GM21529 (cell line): ENCODE measurements around the gene MGST2.
A peak's percentile ranks its signal among the peaks of the same experiment; 100 is the strongest.

Experiments used
- ATAC-seq: cut with Tn5 transposase; IDR thresholded peaks from one replicate; pipeline ENCODE4 v1.9.1; 2021; ENCODE audit not compliant: unreplicated experiment

Gene MGST2

GRCh38 chr4:139643042-139643895 is 22.4 kb upstream of the MGST2 start:
- no peak for ATAC-seq

- no peak for ATAC-seq
Observed at GRCh38 chr4:139645458-139645857, 20.2 kb upstream of the MGST2 start.

DNA sequence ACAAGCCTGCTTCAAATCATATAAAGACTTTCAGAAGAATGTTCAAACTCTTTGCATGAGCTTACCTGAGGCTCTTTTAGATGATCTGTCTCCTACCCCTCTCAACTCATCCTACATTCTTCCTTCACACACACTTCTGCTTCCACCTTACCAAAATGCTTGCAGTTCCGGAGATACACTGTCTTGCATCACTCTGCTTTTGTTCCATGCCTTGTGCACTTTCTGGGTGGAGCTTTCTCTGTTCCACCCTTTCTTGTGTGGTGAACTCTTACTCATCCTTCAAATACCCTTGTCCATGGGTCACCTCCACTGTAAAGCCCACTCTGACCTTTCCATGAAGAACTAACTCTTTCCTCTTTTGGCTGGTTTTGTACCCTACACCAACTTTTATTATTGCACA is 18.4 kb upstream of the MGST2 start:
- ATAC-seq, result no peak

DNA sequence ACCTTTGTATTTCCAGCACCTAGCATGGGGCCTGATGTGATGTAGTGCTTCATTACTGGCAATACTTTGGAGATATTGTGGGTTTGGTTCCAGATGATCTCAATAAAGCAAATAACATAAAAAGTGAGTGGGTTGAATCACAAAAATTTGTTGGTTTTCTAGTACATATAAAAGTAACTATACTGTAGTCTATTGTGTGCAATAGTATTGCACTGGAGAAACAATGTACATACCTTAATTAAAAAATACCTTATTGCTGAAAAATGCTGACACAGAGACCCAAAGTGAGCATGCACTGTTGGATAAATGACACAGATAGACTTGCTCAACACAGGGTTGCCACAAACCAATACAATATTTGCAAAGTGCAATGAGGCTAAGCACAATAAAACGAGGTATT is 17.7 kb upstream of the MGST2 start:
- ATAC-seq, result no peak

GRCh38 chr4:139651282-139652194 is 14.1 kb upstream of the MGST2 start:
- ATAC-seq, result peak; percentile 88

GRCh38 chr4:139654516-139654915 is 11.1 kb upstream of the MGST2 start:
- ATAC-seq, result no peak

DNA sequence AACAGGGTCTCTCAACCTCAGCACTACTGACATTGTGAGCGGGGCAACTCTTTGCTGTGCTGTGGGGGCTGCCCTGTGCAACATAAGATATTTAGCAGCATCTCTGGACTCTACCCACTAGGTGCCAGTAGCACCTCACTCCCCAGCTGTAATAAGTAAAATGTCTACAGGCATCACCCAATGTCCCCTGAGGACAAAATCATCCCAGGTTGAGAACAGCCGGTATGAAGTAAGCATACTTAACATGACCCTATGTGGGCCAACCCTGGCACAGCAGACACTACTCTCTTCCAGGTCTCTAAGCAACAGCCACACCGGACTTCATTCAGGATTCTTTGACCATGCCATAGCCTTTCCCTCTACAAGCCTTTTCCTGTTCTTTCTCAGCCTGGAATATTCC is 10.5 kb upstream of the MGST2 start:
- ATAC-seq, result peak; percentile 43

- ATAC-seq, result peak; percentile 74
Observed at GRCh38 chr4:139656614-139657486, 8.8 kb upstream of the MGST2 start.

DNA sequence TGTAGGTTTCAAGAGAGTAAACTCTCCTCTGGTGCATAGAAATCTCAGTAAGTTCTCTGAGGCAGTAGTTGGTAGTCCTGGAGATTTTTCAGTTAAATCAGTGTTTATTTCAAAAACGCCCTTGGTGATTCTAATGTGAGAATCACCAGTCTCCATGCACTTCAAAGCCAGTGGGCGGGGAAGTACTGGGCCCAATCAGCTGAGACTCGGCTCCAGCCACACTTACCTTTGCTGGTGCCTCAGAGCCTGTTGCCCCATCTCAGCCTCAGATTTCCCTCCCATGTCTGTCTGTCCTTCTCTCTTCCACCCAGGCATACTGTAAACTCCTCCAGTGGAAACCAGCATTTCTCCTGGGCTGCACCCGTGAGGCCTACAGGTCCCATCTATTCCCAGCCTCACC is 7.4 kb upstream of the MGST2 start:
- ATAC-seq, result no peak

DNA sequence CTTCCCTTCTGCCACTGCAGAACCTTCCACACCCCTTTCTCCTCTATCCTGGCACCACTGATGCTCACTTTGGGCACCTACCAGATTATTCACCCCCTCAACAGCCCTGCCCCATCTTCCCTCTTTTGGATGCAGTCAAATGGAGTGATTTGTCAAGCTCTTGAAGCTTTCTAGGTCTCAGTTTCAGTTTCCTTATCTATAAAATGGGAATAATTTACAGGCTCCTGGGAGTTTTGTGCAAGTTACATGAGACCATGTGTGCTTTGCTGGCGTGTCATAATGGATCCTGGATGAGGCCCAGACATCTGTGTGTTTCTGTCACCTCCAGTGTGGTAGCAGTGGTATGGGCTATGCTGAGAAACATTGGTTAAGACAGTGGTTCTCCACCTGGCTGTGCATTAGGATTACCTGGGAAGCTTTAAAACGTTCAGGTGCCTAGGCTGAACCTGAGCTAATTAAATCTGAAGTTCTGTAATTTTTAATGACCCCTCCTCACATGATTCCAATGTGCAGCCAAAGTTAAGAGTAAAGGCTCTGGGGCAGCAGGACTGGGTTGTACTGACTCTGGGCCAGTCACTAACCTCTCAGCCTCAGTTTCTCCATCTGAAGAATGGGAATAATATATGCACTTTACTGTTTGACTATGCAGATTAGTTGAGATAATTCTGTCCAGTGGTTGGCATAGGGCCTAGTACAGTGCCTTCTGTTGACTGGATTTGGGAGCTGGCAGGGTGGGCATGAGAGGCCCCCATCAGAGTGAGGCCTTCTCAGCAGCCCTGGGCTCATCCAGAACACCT is 6.8 kb upstream of the MGST2 start:
- no peak for ATAC-seq

DNA sequence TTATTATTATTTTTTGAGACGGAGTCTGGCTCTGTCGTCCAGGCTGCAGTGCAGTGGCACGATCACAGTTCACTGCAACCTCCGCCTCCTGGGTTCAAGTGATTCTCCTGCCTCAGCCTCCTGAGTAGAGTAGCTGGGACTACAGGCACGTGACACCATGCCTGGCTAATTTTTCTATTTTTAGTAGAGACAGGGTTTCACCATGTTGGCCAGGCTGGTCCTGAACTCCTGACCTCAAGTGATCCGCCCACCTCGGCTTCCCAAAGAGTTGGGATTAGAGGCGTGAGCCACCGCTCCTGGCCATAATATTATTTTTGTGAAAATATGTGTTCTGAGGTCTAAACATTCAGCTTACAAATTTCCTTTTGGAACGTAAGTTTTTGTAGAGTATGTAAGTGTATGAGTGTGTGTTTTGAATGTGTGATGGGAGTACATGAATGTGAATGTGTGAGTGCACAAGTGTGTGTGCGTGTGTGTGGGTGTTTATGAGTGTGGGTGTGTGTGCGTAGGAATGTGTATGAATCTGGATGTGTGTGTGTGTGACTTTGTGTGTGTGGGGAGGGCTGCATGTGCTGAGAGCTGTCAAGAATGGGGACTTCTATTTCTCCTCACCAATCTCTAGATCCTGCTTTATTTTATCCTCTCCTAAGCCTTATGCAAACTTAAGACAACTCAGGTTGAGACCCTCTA is 5.7 kb upstream of the MGST2 start:
- no peak for ATAC-seq

- ATAC-seq, result no peak
Observed at GRCh38 chr4:139660568-139661043, 5.0 kb upstream of the MGST2 start.

- ATAC-seq, result no peak
Observed at GRCh38 chr4:139663561-139664138, 2.0 kb upstream of the MGST2 start.

GRCh38 chr4:139664442-139664841 is 1.2 kb upstream of the MGST2 start:
- no peak for ATAC-seq

DNA sequence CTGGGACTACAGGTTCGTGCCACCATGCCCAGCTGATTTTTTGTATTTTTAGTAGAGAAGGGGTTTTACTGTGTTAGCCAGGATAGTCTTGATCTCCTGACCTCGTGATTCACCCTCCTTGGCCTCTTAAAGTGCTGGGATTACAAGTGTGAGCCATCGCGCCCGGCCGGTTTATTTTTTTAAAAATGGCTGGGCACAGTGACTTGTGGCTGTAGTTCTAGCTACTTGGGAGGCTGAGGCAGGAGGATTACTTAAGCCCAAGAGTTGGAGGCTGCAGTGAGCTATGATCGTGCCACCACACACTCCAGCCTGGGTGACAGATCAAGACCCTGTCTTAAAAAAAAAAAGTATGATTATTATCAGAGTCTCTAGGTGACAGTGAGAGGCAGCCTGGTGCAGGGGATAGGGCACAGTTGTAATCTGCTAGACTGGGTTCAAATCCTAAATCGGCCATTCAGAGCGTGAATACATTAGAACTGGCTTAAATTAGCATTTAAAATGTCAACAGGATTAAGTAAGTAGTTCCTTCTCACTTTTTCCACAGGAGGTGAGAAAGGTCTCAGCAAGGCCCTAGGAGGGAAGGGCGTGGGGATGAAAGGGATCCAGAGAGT is 435 bp upstream of the MGST2 start:
- ATAC-seq, result no peak

DNA sequence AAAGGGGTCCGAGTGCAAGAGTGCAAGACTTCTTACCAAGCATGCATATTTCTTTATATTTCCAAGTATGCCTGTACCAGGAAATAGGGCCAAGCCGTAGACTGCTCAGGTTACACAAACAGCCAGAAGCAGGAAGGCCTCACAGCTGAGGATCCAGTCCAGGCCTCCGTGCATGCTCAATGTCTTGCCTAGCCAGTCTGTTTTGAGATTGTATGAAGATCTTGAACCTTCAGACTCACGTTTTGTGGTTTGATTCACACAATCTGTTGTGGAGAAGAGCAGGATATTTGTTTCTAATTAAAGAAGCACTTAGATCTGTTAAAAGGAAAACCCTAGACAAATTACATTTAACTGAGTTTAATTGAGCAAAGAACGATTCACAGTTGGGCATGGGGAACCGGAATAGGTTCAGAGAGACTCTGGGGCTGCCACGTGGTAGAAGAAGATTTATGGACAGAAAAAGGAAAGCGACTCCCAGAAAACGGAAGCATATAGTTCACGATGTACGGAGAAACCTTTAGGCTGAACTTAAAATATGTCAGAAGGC is 1.2 kb downstream of the MGST2 start:
- no peak for ATAC-seq

- ATAC-seq, result no peak
Observed at GRCh38 chr4:139668036-139668435, 2.4 kb downstream of the MGST2 start.

DNA sequence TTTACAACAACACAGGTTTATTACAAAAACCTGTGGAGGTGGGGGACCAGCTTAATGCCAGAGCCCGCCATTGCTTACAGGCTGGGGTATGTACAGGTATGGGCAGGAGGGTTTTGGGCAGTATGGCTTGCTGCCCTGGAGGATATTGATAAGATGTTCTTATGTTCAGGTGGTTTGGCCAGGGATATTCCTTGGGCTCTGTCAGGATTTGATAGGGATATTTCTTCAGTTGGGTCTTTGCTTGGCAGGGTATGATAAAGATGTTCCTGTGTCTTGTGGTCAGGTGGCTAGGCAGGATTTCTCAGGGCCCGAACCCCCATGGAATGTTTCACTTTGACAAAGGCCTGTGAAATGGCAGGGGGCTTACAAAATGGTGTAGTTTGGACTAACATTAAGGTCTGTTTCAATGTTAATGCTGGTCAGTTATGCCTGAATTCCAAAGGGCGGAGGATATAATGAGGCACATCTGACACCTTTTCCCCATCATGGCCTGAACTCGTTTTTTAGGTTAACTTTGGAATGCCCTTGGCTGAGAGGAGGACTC is 3.1 kb downstream of the MGST2 start:
- ATAC-seq, result no peak
